Gastrocnemius medialis (tissue), 4 donors: Measurements from ENCODE around the gene PIGN.
"Not testable (repeated sequence)": the region's sequence is repeated elsewhere in the genome, so short reads cannot be mapped to it uniquely, and the experiment has no call there.

ENCODE experiments used
- POLR2A ChIP-seq, 2 donors: fragments of 450-650 bp; IDR thresholded peaks; one replicate each; pipeline ENCODE4 v1.6.1; 2017; ENCODE audit warnings: antibody characterized with exemption in 2 of 2, mild to moderate bottlenecking in 2 of 2, moderate library complexity in 2 of 2
- TF ChIP-seq, protein P1 (sequence below), 5 experiments: fragments of 450-650 bp in 3 of 5; fragments of 200-600 bp in 2 of 5; sonication (generic) in 2 of 5; IDR thresholded peaks in 4 of 5; conservative IDR thresholded peaks in 1 of 5; 1 replicate in 4 of 5; 2 replicates in 1 of 5; pipeline ENCODE4 v1.5.1; 2016 to 2019; ENCODE audit warnings: antibody characterized with exemption in 5 of 5, mild to moderate bottlenecking in 3 of 5, moderate library complexity in 3 of 5

DNA sequence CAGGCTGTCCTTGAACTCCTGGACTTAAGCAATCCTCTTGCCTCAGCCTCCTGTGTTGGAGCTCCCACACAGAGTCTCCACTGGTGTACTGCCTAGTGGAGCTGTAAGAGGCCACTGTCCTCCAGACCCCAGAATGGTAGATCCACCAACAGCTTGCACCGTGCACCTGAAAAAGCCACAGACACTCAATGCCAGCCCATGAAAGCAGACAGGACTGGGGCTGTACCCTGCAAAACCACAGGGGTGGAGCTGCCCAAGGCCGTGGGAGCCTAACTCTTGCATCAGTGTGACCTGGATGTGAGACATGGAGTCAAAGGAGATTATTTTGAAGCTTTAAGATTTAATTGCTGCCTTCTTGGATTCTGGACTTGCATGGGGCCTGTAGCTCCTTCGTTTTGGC, 152.6 kb downstream of the PIGN start:
- TF ChIP-seq, protein P1, sequence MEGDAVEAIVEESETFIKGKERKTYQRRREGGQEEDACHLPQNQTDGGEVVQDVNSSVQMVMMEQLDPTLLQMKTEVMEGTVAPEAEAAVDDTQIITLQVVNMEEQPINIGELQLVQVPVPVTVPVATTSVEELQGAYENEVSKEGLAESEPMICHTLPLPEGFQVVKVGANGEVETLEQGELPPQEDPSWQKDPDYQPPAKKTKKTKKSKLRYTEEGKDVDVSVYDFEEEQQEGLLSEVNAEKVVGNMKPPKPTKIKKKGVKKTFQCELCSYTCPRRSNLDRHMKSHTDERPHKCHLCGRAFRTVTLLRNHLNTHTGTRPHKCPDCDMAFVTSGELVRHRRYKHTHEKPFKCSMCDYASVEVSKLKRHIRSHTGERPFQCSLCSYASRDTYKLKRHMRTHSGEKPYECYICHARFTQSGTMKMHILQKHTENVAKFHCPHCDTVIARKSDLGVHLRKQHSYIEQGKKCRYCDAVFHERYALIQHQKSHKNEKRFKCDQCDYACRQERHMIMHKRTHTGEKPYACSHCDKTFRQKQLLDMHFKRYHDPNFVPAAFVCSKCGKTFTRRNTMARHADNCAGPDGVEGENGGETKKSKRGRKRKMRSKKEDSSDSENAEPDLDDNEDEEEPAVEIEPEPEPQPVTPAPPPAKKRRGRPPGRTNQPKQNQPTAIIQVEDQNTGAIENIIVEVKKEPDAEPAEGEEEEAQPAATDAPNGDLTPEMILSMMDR (IDR thresholded peaks at IDR 0.05 in 4 of 5, conservative IDR thresholded peaks at IDR 0.05 in 1 of 5), result not testable (repeated sequence)
- TF ChIP-seq POLR2A (IDR thresholded peaks at IDR 0.05), result not testable (repeated sequence)
